KMS-11 (cell line): ENCODE data around the gene PYHIN1.

Source experiments
- H2AFZ ChIP-seq: fragments of 200-600 bp; sonication (generic); 2 replicates; pipeline ENCODE4 v1.6.1; 2016; ENCODE audit warnings: antibody characterized with exemption, mixed run types, low read depth
- H3K27ac ChIP-seq: fragments of 200-600 bp; sonication (generic); 2 replicates; pipeline ENCODE4 v1.6.1; 2016; ENCODE audit warnings: mild to moderate bottlenecking, mixed run types
- H3K27me3 ChIP-seq: fragments of 200-600 bp; sonication (generic); 2 replicates; pipeline ENCODE4 v1.6.1; 2017; ENCODE audit warnings: mild to moderate bottlenecking, low read depth, mixed run types, moderate library complexity; ENCODE audit not compliant: insufficient read depth
- H3K36me3 ChIP-seq: fragments of 200-600 bp; sonication (generic); 2 replicates; pipeline ENCODE4 v1.6.1; 2017; ENCODE audit warnings: mild to moderate bottlenecking, mixed run types; ENCODE audit not compliant: insufficient read depth
- H3K4me1 ChIP-seq: fragments of 200-600 bp; sonication (generic); 2 replicates; pipeline ENCODE4 v1.6.1; 2016; ENCODE audit warnings: mild to moderate bottlenecking, low read depth, mixed run types; ENCODE audit not compliant: poor library complexity, severe bottlenecking
- H3K4me2 ChIP-seq: fragments of 200-600 bp; sonication (generic); 2 replicates; pipeline ENCODE4 v1.7.0; 2016; ENCODE audit warnings: mild to moderate bottlenecking, mixed run types
- H3K4me3 ChIP-seq: fragments of 200-600 bp; sonication (generic); IDR thresholded peaks from 2 replicates; pipeline ENCODE4 v1.6.1; 2017; ENCODE audit warnings: low read depth, low read length, mixed read lengths; ENCODE audit not compliant: insufficient read depth
- H3K79me2 ChIP-seq: fragments of 200-600 bp; sonication (generic); 2 replicates; pipeline ENCODE4 v1.6.1; 2016; ENCODE audit warnings: low read depth, mixed run types; ENCODE audit not compliant: insufficient read depth
- H3K9ac ChIP-seq: fragments of 200-600 bp; sonication (generic); 2 replicates; pipeline ENCODE4 v1.6.1; 2016; ENCODE audit warnings: mild to moderate bottlenecking, mixed run types
- H4K20me1 ChIP-seq: fragments of 200-600 bp; sonication (generic); 2 replicates; pipeline ENCODE4 v1.6.1; 2016; ENCODE audit warnings: mild to moderate bottlenecking, mixed run types; ENCODE audit not compliant: insufficient read depth
- TF ChIP-seq, protein P1 (sequence below): fragments of 200-600 bp; sonication (generic); conservative IDR thresholded peaks from 2 replicates; pipeline ENCODE4 v1.6.1; 2017; ENCODE audit warnings: low read depth, mild to moderate bottlenecking, antibody characterized with exemption, low read length, moderate library complexity, mixed read lengths

The PYHIN1 gene

DNA sequence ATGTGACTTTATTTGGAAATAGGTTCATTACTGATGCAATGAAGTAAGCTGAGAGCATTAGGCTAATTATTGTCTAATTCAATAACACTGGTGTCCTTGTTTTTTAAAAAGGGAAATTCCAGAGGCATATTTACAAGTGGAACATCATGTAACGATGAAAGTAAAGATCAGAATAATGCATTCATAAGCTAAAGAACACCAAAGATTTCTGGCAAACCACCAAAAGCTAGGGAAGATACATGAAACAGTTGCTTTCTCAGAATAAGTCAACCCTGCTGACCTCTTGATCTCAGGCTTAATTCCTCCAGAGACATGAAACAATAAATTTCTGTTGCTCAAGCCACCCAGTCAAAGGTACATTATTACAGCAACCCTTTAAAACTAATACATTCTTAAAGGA is 58.1 kb downstream of the PYHIN1 start:
- TF ChIP-seq, protein P1, sequence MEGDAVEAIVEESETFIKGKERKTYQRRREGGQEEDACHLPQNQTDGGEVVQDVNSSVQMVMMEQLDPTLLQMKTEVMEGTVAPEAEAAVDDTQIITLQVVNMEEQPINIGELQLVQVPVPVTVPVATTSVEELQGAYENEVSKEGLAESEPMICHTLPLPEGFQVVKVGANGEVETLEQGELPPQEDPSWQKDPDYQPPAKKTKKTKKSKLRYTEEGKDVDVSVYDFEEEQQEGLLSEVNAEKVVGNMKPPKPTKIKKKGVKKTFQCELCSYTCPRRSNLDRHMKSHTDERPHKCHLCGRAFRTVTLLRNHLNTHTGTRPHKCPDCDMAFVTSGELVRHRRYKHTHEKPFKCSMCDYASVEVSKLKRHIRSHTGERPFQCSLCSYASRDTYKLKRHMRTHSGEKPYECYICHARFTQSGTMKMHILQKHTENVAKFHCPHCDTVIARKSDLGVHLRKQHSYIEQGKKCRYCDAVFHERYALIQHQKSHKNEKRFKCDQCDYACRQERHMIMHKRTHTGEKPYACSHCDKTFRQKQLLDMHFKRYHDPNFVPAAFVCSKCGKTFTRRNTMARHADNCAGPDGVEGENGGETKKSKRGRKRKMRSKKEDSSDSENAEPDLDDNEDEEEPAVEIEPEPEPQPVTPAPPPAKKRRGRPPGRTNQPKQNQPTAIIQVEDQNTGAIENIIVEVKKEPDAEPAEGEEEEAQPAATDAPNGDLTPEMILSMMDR = no peak
- Histone ChIP-seq H3K4me1 (no peaks in the 10 kb centered on the region), H3K27ac (no peak overlapping the region), H3K27me3 (no peaks in the 10 kb centered on the region), H2AFZ (no peak overlapping the region), H3K9ac (no peak overlapping the region), H3K36me3 (no peaks in the 10 kb centered on the region), H3K4me3 (no peak overlapping the region), H4K20me1 (no peaks in the 10 kb centered on the region), H3K4me2 (no peak overlapping the region), H3K79me2 (no peaks in the 10 kb centered on the region)

DNA sequence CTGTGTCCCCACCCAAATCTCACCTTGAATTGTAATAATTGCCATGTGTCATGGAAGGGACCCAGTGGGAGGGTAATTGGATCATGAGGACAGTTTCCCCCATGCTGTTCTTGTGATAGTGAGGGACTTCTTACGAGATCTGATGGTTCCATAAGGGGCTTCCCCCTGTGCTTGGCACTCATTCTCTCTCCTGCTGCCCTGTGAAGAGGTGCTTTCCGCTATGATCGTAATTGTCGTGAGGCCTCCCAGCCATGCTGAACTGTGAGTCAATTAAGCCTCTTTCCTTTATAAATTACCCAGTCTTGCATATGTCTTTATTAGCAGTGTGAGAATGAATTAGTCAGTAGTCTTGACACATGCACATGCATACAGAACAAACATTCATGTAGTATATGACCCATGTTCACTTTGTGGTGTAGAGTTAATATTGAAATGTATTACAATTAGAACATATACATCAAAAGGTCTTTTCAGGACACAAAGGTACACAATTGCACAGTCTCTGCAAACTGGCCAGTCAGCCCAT is 61.5 kb downstream of the PYHIN1 start:
- Histone ChIP-seq H3K27ac (no peak overlapping the region), H2AFZ (no peak overlapping the region), H3K27me3 (no peaks in the 10 kb centered on the region), H4K20me1 (no peaks in the 10 kb centered on the region), H3K9ac (no peak overlapping the region), H3K36me3 (no peaks in the 10 kb centered on the region), H3K4me1 (no peaks in the 10 kb centered on the region), H3K79me2 (no peaks in the 10 kb centered on the region), H3K4me2 (no peak overlapping the region), H3K4me3 (no peak overlapping the region)
- TF ChIP-seq, protein P1 = no peak

DNA sequence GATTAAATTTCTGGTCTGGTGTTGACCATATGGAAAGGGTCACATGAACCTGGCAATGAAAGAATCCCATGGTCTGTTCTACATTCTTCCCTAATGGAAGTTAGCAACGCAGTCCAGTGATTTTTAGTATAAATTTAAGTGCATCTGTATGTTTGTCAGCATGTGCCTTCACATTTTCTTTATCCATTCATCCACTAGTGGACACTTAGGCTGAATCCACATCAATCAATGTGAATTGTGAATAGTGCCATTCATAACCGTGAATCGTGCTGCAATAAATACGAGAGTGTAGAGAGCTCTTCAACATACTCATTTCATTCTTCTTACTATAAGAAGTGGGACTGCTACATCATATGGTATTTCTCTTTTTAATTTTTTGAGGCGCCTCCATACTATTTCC is 65.6 kb downstream of the PYHIN1 start:
- no peak overlapping the region for H2AFZ ChIP-seq
- no peaks in the 10 kb centered on the region for H3K27me3 ChIP-seq
- H3K4me1 ChIP-seq = no peaks in the 10 kb centered on the region
- H4K20me1 ChIP-seq = no peaks in the 10 kb centered on the region
- no peak overlapping the region for H3K4me2 ChIP-seq
- no peak overlapping the region for H3K4me3 ChIP-seq
- TF ChIP-seq, protein P1 = no peak
- no peaks in the 10 kb centered on the region for H3K79me2 ChIP-seq
- no peak overlapping the region for H3K9ac ChIP-seq
- no peaks in the 10 kb centered on the region for H3K36me3 ChIP-seq
- no peak overlapping the region for H3K27ac ChIP-seq

DNA sequence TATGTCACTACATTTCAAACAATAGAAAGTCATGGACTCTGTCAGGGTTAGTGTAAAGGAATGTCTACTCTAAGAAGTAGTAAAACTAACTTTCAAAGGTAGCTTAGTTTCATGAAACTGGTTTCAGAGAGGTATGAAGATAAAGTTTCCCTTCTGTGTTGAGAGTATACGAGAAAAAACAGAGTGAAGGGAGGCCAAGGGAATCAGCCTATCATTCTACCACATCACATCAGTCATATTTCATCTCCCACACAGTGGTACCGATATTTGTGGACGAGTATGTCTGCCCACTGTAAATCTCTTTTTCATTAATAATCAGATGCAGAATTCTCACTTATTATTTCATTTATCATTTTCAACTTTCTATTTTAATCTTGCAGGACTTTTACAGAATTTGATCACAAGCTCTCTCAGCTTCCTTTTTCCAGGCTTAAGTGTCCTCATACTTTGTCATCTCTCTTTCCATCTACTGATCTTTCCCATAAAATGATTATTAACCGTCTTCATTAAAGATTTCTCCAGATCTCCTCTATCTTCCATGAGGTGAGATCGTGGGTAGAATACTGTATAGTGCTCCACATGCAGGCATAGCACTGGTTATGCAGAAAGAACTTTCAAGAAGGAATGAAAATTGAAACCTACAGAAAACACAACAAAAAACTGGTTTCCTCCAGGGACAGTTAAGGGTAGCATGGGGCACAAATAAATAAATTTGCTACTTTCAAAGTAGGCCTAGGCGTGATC is 66.9 kb downstream of the PYHIN1 start:
- Histone ChIP-seq H3K27ac (no peak overlapping the region), H3K36me3 (no peaks in the 10 kb centered on the region), H2AFZ (peak overlapping the region; percentile 12; the same call in 1 of the 2 replicates), H3K27me3 (no peaks in the 10 kb centered on the region), H3K79me2 (no peaks in the 10 kb centered on the region), H3K9ac (no peak overlapping the region), H3K4me1 (no peaks in the 10 kb centered on the region), H3K4me2 (no peak overlapping the region), H4K20me1 (no peaks in the 10 kb centered on the region), H3K4me3 (no peak overlapping the region)
- TF ChIP-seq, protein P1 = no peak
